GM23338 (cell line): Measurements from ENCODE around the gene AHR. TPM values are rescaled to one million over a fixed set of nuclear protein-coding genes. Genes with fewer than 3 reads are reported as not detected.
A peak's percentile ranks its signal among the peaks of the same experiment; 100 is the strongest.

Experiments
- ATAC-seq: fragments of 200-7000 bp; cut with Tn5 transposase; 3 replicates; pipeline ENCODE4 v1.9.1; 2020
- DNase-seq: peaks from one replicate; pipeline ENCODE4 v3.0.0-alpha.2; 2015; ENCODE audit warnings: low spot score
- H2AFZ ChIP-seq: fragments of 200-600 bp; sonication (generic); 2 replicates; pipeline ENCODE4 v1.8.0; 2016; ENCODE audit warnings: antibody characterized with exemption, mild to moderate bottlenecking, moderate library complexity
- H3F3A ChIP-seq: fragments of 200-600 bp; sonication (generic); replicated peaks from 2 replicates; pipeline ENCODE4 v1.8.0; 2017; ENCODE audit warnings: antibody characterized with exemption, mixed run types, low read depth
- H3K27ac ChIP-seq: fragments of 200-600 bp; sonication (generic); 2 replicates; pipeline ENCODE4 v1.6.1; 2016; ENCODE audit warnings: low read depth
- H3K27me3 ChIP-seq: fragments of 200-600 bp; sonication (generic); 2 replicates; pipeline ENCODE4 v1.8.0; 2016; ENCODE audit warnings: mild to moderate bottlenecking, mixed run types, moderate library complexity; ENCODE audit not compliant: insufficient read depth
- H3K36me3 ChIP-seq: fragments of 200-600 bp; sonication (generic); 2 replicates; pipeline ENCODE4 v1.8.0; 2016; ENCODE audit warnings: mild to moderate bottlenecking; ENCODE audit not compliant: insufficient read depth
- H3K4me1 ChIP-seq: fragments of 200-600 bp; sonication (generic); 2 replicates; pipeline ENCODE4 v1.8.0; 2016; ENCODE audit warnings: mild to moderate bottlenecking, moderate library complexity; ENCODE audit not compliant: insufficient read depth
- H3K4me2 ChIP-seq: fragments of 200-600 bp; sonication (generic); 2 replicates; pipeline ENCODE4 v1.7.1; 2017; ENCODE audit warnings: mixed run types
- H3K4me3 ChIP-seq: fragments of 200-600 bp; sonication (generic); 2 replicates; pipeline ENCODE4 v1.6.1; 2016; ENCODE audit warnings: mixed run types
- H3K79me2 ChIP-seq: fragments of 200-600 bp; sonication (generic); replicated peaks from 2 replicates; pipeline ENCODE4 v1.8.0; 2017; ENCODE audit warnings: mild to moderate bottlenecking; ENCODE audit not compliant: insufficient read depth
- H3K9me2 ChIP-seq: fragments of 200-600 bp; sonication (generic); 2 replicates; pipeline ENCODE4 v1.8.0; 2017; ENCODE audit not compliant: insufficient read depth
- H4K20me1 ChIP-seq: fragments of 200-600 bp; sonication (generic); replicated peaks from 2 replicates; pipeline ENCODE4 v1.8.0; 2017; ENCODE audit warnings: mild to moderate bottlenecking; ENCODE audit not compliant: insufficient read depth
- H3K27ac Mint-ChIP-seq: 2 replicates; pipeline ENCODE4 v1.8.0; 2020; ENCODE audit warnings: inconsistent platforms, mild to moderate bottlenecking, moderate library complexity, mixed read lengths
- H3K27me3 Mint-ChIP-seq: 3 replicates; pipeline ENCODE4 v1.8.0; 2022; ENCODE audit warnings: low read depth, mild to moderate bottlenecking, moderate library complexity, mixed read lengths, inconsistent platforms; ENCODE audit not compliant: insufficient read depth, poor library complexity
- H3K36me3 Mint-ChIP-seq: 3 replicates; pipeline ENCODE4 v1.8.0; 2021; ENCODE audit warnings: low read depth, mild to moderate bottlenecking, inconsistent platforms, moderate library complexity, mixed read lengths
- H3K4me1 Mint-ChIP-seq: 3 replicates; pipeline ENCODE4 v1.8.0; 2020; ENCODE audit warnings: mild to moderate bottlenecking, inconsistent platforms, mixed read lengths
- H3K4me3 Mint-ChIP-seq: 3 replicates; pipeline ENCODE4 v1.8.0; 2021; ENCODE audit warnings: moderate library complexity, mild to moderate bottlenecking, inconsistent platforms, mixed read lengths
- H3K9me3 Mint-ChIP-seq: 3 replicates; pipeline ENCODE4 v1.8.0; 2020; ENCODE audit warnings: moderate library complexity, mild to moderate bottlenecking, inconsistent platforms, mixed read lengths
- CREB1 ChIP-seq: fragments of 250-450 bp; sonication (Bioruptor Pico); IDR thresholded peaks from 2 replicates; pipeline ENCODE4 v1.5.0; 2020; ENCODE audit warnings: low read depth, mild to moderate bottlenecking, moderate library complexity
- CTCF ChIP-seq, 2 experiments: fragments of 200-600 bp in 1 of 2; sonication (generic) in 1 of 2; conservative IDR thresholded peaks; 2 replicates each; pipeline versions ENCODE4 v1.5.1 to v1.6.1; 2016 to 2017; ENCODE audit warnings: antibody characterized with exemption in 2 of 2, low read depth in 2 of 2, mild to moderate bottlenecking in 2 of 2, moderate library complexity in 1 of 2
- ETS1 ChIP-seq: IDR thresholded peaks from 2 replicates; pipeline ENCODE4 v1.6.1; 2016; ENCODE audit warnings: antibody characterized with exemption
- EZH2 ChIP-seq: fragments of 200-600 bp; sonication (generic); IDR thresholded peaks from one replicate; pipeline ENCODE4 v1.8.0; 2017; ENCODE audit warnings: antibody characterized with exemption, mild to moderate bottlenecking, low read depth; ENCODE audit not compliant: unreplicated experiment
- JUNB ChIP-seq: IDR thresholded peaks from one replicate; pipeline ENCODE4 v1.6.1; 2016; ENCODE audit warnings: antibody characterized with exemption; ENCODE audit not compliant: unreplicated experiment
- NANOG ChIP-seq: IDR thresholded peaks from 2 replicates; pipeline ENCODE4 v1.6.1; 2016; ENCODE audit warnings: antibody characterized with exemption, borderline replicate concordance
- STAT1 ChIP-seq: IDR thresholded peaks from one replicate; pipeline ENCODE4 v1.6.1; 2016; ENCODE audit warnings: antibody characterized with exemption; ENCODE audit not compliant: unreplicated experiment
- ZNF114 ChIP-seq: fragments of 250-450 bp; sonication (Bioruptor Pico); IDR thresholded peaks from 2 replicates; pipeline ENCODE4 v1.5.0; 2020; ENCODE audit warnings: mild to moderate bottlenecking, moderate library complexity
- ZNF331 ChIP-seq: fragments of 250-450 bp; sonication (Bioruptor Pico); IDR thresholded peaks from 2 replicates; pipeline ENCODE4 v1.5.0; 2020; ENCODE audit warnings: low read depth, mild to moderate bottlenecking, moderate library complexity
- ZNF462 ChIP-seq: fragments of 250-450 bp; sonication (Bioruptor Pico); IDR thresholded peaks from 2 replicates; pipeline ENCODE4 v1.5.0; 2020; ENCODE audit warnings: mild to moderate bottlenecking, moderate library complexity
- polyA plus RNA-seq: library from polyadenylated mRNA; unstranded; fragments of >200 nt; fragmentation: Nextera tagmentation; extraction: Ambion mirVana; gene quantifications from 2 replicates; pipeline ENCODE4 v1.2.1, GENCODE V29; 2016
- total RNA-seq: library from RNA; depleted of rRNA; stranded (reverse); fragments of >200 nt; shearing (Covaris generic); gene quantifications from 2 replicates; pipeline ENCODE4 v1.2.3, GENCODE V29; 2014

AHR gene
- total and polyA plus RNA-seq, 2 experiments from 2014 or later: 3.4 to 14.9 TPM

- Histone ChIP-seq H3F3A (no peaks in the 10 kb centered on the region), H3K4me3 (no peak overlapping the region), H3K27ac (no peak overlapping the region), H3K4me2 (no peak overlapping the region), H4K20me1 (no peaks in the 10 kb centered on the region), H2AFZ (no peak overlapping the region), H3K9me2 (no peaks in the 10 kb centered on the region), H3K79me2 (no peaks in the 10 kb centered on the region), H3K4me1 (no peaks in the 10 kb centered on the region), H3K27me3 (no peaks in the 10 kb centered on the region), H3K36me3 (no peaks in the 10 kb centered on the region)
- Mint-ChIP-seq H3K27me3 (peaks cover 2% of the 10 kb centered on the region), H3K4me1 (no peaks in the 10 kb centered on the region), H3K4me3 (no peak overlapping the region), H3K36me3 (no peaks in the 10 kb centered on the region), H3K9me3 (no peaks in the 10 kb centered on the region), H3K27ac (no peak overlapping the region)
- no peak for ATAC-seq
- DNase-seq: peak; percentile 17
- TF ChIP-seq JUNB (no peak), CREB1 (CRISPR knock-in tag) (no peak)
Measured at GRCh38 chr7:17369691-17370426, 71.4 kb downstream of the AHR start.

- TF ChIP-seq CTCF (conservative IDR thresholded peaks at IDR 0.05; ENCODE audit: low read depth in 2 of 2) (no peak), ZNF114 (CRISPR knock-in tag) (no peak), ETS1 (no peak), ZNF331 (no peak), EZH2 (no peak), ZNF462 (CRISPR knock-in tag) (no peak), NANOG (no peak), STAT1 (no peak)
- peak overlapping the region; percentile 29; the same call in 1 of the 2 replicates for H2AFZ ChIP-seq
- H3K27me3 ChIP-seq: no peaks in the 10 kb centered on the region
- no peaks in the 10 kb centered on the region for H3K9me2 ChIP-seq
- no peak overlapping the region for H3K4me2 ChIP-seq
- Mint-ChIP-seq H3K4me1 (no peaks in the 10 kb centered on the region), H3K4me3 (no peak overlapping the region), H3K36me3 (no peaks in the 10 kb centered on the region), H3K27me3 (peaks cover 2% of the 10 kb centered on the region), H3K9me3 (no peaks in the 10 kb centered on the region), H3K27ac (no peak overlapping the region)
- H3K4me3 ChIP-seq: no peak overlapping the region
- H3K36me3 ChIP-seq: no peaks in the 10 kb centered on the region
- H3K79me2 ChIP-seq: no peaks in the 10 kb centered on the region
- no peak for ATAC-seq
- no peak overlapping the region for H3K27ac ChIP-seq
- no peaks in the 10 kb centered on the region for H3K4me1 ChIP-seq
- no peaks in the 10 kb centered on the region for H4K20me1 ChIP-seq
- no peaks in the 10 kb centered on the region for H3F3A ChIP-seq
- no peak for DNase-seq
Measured at GRCh38 chr7:17370901-17371585, 72.6 kb downstream of the AHR start.
